GM12874 (cell line): ENCODE measurements around the gene GAS1.

Experiments
- TF ChIP-seq, protein P1 (sequence below): IDR thresholded peaks from 2 replicates; pipeline ENCODE4 v1.5.1; 2011; ENCODE audit warnings: low read depth, mild to moderate bottlenecking, control low read depth, low read length, moderate library complexity; ENCODE audit not compliant: insufficient read depth

The GAS1 gene

DNA sequence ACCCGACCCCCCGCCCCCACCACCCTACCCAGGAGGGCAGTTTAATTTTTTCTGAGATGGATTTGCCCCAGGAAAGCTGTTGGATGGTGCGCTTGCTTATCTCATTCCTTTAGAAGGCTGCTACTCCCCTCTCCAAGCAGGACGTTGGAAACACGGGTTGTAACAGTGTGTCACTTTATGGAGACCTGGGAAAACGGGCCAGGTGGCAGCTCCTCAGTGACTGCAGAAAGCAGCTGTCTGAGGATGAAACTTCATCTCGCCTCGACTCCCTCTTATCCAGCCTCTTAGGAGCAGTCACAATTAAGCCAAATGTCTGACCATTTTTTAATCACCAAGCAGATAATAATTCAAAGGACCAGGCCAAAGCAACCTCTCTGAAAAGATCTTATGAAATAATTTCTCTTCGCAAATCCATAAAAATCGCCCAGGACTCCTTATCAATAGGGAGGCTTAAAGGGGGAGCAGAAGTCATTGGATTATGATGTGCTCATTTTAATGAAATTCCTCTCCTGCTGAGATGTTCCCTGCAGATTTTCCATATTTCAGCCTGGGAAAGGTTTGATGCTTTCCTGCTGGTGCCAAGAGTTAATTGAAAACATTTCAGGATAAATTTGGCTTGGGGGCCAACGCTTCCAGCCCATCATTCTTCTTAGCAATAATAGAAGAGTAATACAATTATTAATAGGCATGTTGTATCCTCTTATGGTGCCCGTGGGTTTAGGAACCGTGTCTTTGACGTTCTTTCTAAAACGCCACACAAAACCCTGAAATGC lies 26.0 kb downstream of the GAS1 start:
- TF ChIP-seq, protein P1, sequence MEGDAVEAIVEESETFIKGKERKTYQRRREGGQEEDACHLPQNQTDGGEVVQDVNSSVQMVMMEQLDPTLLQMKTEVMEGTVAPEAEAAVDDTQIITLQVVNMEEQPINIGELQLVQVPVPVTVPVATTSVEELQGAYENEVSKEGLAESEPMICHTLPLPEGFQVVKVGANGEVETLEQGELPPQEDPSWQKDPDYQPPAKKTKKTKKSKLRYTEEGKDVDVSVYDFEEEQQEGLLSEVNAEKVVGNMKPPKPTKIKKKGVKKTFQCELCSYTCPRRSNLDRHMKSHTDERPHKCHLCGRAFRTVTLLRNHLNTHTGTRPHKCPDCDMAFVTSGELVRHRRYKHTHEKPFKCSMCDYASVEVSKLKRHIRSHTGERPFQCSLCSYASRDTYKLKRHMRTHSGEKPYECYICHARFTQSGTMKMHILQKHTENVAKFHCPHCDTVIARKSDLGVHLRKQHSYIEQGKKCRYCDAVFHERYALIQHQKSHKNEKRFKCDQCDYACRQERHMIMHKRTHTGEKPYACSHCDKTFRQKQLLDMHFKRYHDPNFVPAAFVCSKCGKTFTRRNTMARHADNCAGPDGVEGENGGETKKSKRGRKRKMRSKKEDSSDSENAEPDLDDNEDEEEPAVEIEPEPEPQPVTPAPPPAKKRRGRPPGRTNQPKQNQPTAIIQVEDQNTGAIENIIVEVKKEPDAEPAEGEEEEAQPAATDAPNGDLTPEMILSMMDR = no peak

DNA sequence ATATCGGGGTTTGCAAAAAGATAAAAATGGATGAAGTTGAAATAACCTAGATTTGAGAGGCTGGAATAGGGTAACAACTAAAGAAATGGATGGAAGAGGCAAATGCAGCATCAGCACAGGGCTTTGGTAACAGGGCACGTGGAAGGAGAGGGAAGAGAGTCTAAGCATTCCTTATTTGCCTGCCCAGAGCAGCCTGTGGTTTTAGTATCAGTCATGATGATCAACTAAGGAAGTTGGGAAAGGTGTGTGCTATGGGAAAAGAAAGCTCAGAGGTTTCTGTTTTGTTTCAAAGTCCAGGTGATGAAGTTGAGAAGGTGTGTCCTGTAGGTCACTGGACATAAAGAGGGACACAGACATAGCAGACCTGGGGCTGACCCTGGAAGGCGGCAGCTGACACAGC lies 28.8 kb downstream of the GAS1 start:
- TF ChIP-seq, protein P1 = no peak

DNA sequence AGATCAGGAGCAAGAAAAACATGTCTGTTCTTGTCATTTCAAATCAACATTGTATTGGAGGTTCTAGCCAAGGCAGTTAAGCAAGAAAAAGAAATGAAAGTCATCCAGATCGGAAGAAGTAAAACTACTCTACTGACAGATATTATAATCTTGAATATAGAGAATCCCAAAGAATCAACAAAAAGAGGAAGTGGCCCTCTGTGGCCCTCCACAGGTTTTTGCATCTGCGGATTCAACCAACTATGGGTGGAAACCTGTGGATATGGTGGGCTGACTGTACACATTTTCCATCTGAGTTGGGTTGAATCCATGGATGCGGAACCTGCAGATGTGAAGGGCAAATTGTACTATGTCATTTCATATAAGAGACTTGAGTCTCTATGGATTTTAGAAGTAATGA lies 35.1 kb downstream of the GAS1 start:
- TF ChIP-seq, protein P1 = no peak

DNA sequence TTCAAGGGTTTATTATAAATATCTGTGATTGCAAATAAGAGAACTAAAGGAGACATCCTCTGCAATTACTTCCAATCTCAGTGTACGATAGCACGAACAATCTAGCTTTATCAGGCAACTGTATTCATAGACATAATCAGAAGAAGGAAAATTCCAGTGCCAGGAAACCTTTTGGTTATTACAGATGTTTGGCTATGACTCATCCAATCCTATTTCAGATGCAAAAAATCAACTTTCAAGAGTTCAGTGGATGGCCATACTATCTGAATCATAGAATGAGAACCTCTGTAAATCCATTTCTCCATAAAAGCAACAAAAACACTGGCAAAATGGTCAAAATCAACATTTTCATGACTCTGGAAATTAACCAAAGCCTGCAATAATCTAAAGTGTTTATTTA lies 37.9 kb downstream of the GAS1 start:
- TF ChIP-seq, protein P1 = no peak

DNA sequence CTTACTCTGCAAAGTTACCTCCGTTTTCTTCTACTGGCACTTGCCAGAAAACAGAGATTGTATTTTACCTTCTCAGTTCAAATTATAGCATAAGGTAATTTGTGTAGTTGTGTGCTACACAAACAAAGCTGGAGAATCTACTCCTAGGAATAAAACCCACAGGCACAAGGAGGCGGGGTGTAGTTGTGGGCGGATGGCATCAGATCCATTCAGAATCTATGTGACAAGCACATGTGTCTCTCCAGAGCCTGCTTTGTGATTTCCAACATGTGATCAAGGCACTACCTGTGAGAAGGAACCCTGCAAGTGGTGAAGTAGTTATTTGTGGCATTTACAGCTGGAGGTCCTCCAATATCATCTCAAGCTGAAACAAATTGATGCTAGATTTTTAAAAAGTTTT lies 39.0 kb downstream of the GAS1 start:
- TF ChIP-seq, protein P1 = no peak

DNA sequence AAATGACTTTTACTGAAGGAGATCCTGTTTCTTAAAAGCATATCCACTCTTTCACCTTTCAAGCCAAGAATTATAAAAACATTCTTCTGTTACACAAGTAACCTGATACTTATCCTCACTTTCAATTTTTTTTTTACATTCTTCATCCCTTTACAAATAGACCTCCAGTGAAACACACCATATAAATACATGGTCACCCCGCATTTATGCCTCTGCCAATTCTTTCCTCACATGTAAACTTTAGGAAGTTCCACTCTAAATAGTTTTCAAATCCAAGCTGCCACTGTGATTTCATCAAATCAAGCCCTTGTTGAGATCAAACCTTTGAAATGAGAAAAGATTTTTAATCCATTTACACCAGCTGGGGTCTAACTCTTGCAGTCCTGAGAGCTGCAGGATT lies 40.0 kb downstream of the GAS1 start:
- TF ChIP-seq, protein P1 = no peak

DNA sequence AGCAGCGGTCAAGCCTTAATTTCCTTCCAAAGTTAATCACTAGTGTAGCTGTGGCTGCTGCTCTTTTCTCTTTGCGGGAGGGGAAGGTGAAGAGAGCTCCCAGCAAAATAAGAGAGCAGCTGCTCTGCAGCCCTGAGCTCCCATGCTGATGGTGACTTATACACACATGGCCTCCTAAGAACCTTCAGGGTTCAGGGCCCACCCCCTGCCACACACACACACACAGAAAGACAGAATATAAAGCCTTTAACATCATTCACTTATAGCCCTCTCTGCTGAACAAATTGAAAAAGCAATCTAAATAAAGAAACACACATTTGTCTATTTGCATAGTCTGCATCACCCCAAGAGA lies 43.6 kb downstream of the GAS1 start:
- TF ChIP-seq, protein P1 = no peak
